Stomach (tissue), 9 donors: ENCODE results near the gene CLDN22. TPM values are rescaled to one million over a fixed set of nuclear protein-coding genes. Genes with fewer than 3 reads are reported as not detected.

Experiments
- DNase-seq, 2 donors: peaks; one replicate each; pipeline versions ENCODE4 v3.0.0 to v3.0.0-alpha.2; 2013 to 2019
- H3K27ac ChIP-seq, 5 donors: fragments of 200-600 bp in 4 of 5; sonication (generic) in 4 of 5; one replicate each; pipeline ENCODE4 v1.5.1; 2013 to 2019; ENCODE audit warnings: mild to moderate bottlenecking in 1 of 5, moderate library complexity in 1 of 5
- H3K27me3 ChIP-seq, 3 donors: fragments of 200-600 bp; sonication (generic); one replicate each; pipeline ENCODE4 v1.5.1; 2017 to 2019; ENCODE audit warnings: mixed run types in 1 of 3
- H3K36me3 ChIP-seq, 4 donors: fragments of 200-600 bp; sonication (generic); 1 replicate in 3 of 4; 2 replicates in 1 of 4; pipeline ENCODE4 v1.5.1; 2016 to 2019
- H3K4me1 ChIP-seq, 4 donors: fragments of 200-600 bp; sonication (generic); one replicate each; pipeline ENCODE4 v1.5.1; 2016 to 2019
- H3K4me3 ChIP-seq, 4 donors: fragments of 200-600 bp; sonication (generic) in 3 of 4; one replicate each; pipeline ENCODE4 v1.5.1; 2016 to 2019; ENCODE audit warnings: mild to moderate bottlenecking in 1 of 4
- H3K9me3 ChIP-seq, 4 donors: fragments of 200-600 bp; sonication (generic); one replicate each; pipeline ENCODE4 v1.5.1; 2016 to 2019
- CTCF ChIP-seq, 7 experiments: fragments of 450-650 bp in 4 of 7; fragments of 200-600 bp in 3 of 7; sonication (generic) in 3 of 7; IDR thresholded peaks; one replicate each; pipeline ENCODE4 v1.5.1; 2016 to 2019; ENCODE audit warnings: antibody characterized with exemption in 7 of 7, control low read depth in 2 of 7, mild to moderate bottlenecking in 1 of 7
- EP300 ChIP-seq: sonication (generic); formaldehyde crosslinking; IDR thresholded peaks from one replicate; pipeline ENCODE4 v1.6.1; 2017; ENCODE audit warnings: antibody characterized with exemption
- POLR2A ChIP-seq, 4 donors: fragments of 450-650 bp; IDR thresholded peaks; one replicate each; pipeline ENCODE4 v1.6.1; 2016; ENCODE audit warnings: antibody characterized with exemption in 4 of 4, control low read depth in 2 of 4, mild to moderate bottlenecking in 1 of 4, moderate library complexity in 1 of 4
- POLR2AphosphoS5 ChIP-seq, 3 donors: sonication (generic); formaldehyde crosslinking; IDR thresholded peaks; one replicate each; pipeline ENCODE4 v1.6.1; 2016; ENCODE audit warnings: antibody characterized with exemption in 3 of 3
- WGBS, 5 donors: extraction: QIAGEN DNeasy Blood & Tissue Kit in 3 of 5; methylation state at CpG; one replicate each; pipeline versions ENCODE4 v1.1.5 to v1.1.7; 2013 to 2018; 5-methylcytosine and 5-hydroxymethylcytosine counted together
- intact Hi-C: fragments of 100-400 bp; cut with DNase I; formaldehyde crosslinking; loops from one replicate; pipeline ENCODE4 v1.15.1; 2023; ENCODE audit warnings: low total_unique reads
- polyA plus RNA-seq, 3 donors: library from polyadenylated mRNA; stranded (reverse); fragments of 200-250 nt; gene quantifications; one replicate each; pipeline ENCODE4 v1.2.3, GENCODE V29; 2013
- total RNA-seq, 5 donors: library from RNA; depleted of rRNA; stranded (reverse); fragments of >200 nt; gene quantifications; one replicate each; pipeline versions ENCODE4 v1.1.0 to v1.2.3, GENCODE V29; 2014 to 2016
- donor health status: healthy with polysubstance abuse.
- donor health status: Bipolar disorder and iron deficiency.
- donor health status: healthy.

CLDN22 gene
- total and polyA plus RNA-seq, 8 donors = 0.30 TPM; not detected in 7

GRCh38 chr4:183323295-183323694 is 3.2 kb upstream of the CLDN22 start:
- intact Hi-C loops = no loop called here
- H3K27ac ChIP-seq = no peak overlapping the region
- H3K4me1 ChIP-seq = peaks cover 0 to 8% (median 4%) of the 10 kb centered on the region in 4 donors
- peaks cover 0 to 6% (median 0%) of the 10 kb centered on the region in 4 donors for H3K9me3 ChIP-seq
- peaks cover 0 to 5% (median 0%) of the 10 kb centered on the region in 4 donors for H3K36me3 ChIP-seq
- no peaks in the 10 kb centered on the region for H3K27me3 ChIP-seq
- H3K4me3 ChIP-seq = no peak overlapping the region
- no peak for DNase-seq
- WGBS, 5 donors = 76 to 86% (median 82%) methylated on average over 6 of the region's 6 CpGs
- no peak for TF ChIP-seq CTCF (IDR thresholded peaks at IDR 0.05)
- no peak for TF ChIP-seq POLR2A (IDR thresholded peaks at IDR 0.05)
- TF ChIP-seq POLR2AphosphoS5 (IDR thresholded peaks at IDR 0.05) = no peak
- no peak for TF ChIP-seq EP300

- intact Hi-C loops = no loop called here
These were observed 2.2 kb upstream of the CLDN22 start, which contains the start of gene CLDN24 for GRCh38 chr4:183322326-183322725. CLDN24 (minus strand) TSS chr4:183322426; CDS start chr4:183322426, 0 bp downstream.

GRCh38 chr4:183321516-183321915 is 1.4 kb upstream of the CLDN22 start:
- Histone ChIP-seq H3K4me1 (peaks cover 0 to 8% (median 4%) of the 10 kb centered on the region in 4 donors), H3K27ac (no peak overlapping the region), H3K27me3 (no peaks in the 10 kb centered on the region), H3K4me3 (no peak overlapping the region), H3K36me3 (peaks cover 0 to 5% (median under 1%) of the 10 kb centered on the region in 4 donors), H3K9me3 (peaks cover 0 to 3% (median 0%) of the 10 kb centered on the region in 4 donors)
- TF ChIP-seq CTCF (IDR thresholded peaks at IDR 0.05) (no peak), POLR2A (IDR thresholded peaks at IDR 0.05) (no peak), POLR2AphosphoS5 (IDR thresholded peaks at IDR 0.05) (no peak), EP300 (no peak)
- 93 to 97% (median 96%) methylated on average over 5 of the region's 5 CpGs for WGBS, 5 donors
- intact Hi-C loops = no loop called here
- no peak for DNase-seq

More at GRCh38 chr4:183322326-183322725, 2.2 kb upstream of the CLDN22 start, which contains the start of gene CLDN24:
- Histone ChIP-seq H3K27ac (no peak within 1 kb of the TSS), H3K9me3 (peaks cover 0 to 6% (median 0%) of the 10 kb centered on the region in 4 donors), H3K36me3 (peaks cover 0 to 5% (median 0%) of the 10 kb centered on the region in 4 donors), H3K4me3 (no peak within 1 kb of the TSS), H3K4me1 (peaks cover 0 to 8% (median 4%) of the 10 kb centered on the region in 4 donors), H3K27me3 (no peaks in the 10 kb centered on the region)
- TF ChIP-seq EP300 (no peak), POLR2A (IDR thresholded peaks at IDR 0.05) (no peak), POLR2AphosphoS5 (IDR thresholded peaks at IDR 0.05) (no peak), CTCF (IDR thresholded peaks at IDR 0.05) (no peak)
- DNase-seq = no peak
- 94 to 98% (median 95%) methylated on average over 5 of the region's 5 CpGs for WGBS, 5 donors

GRCh38 chr4:183321079-183321478 is 1.0 kb upstream of the CLDN22 start:
- Histone ChIP-seq H3K27ac (no peak overlapping the region), H3K4me3 (no peak overlapping the region), H3K27me3 (no peaks in the 10 kb centered on the region), H3K9me3 (no peaks in the 10 kb centered on the region), H3K36me3 (peaks cover 0 to 9% (median 2%) of the 10 kb centered on the region in 4 donors), H3K4me1 (peaks cover 0 to 8% (median 4%) of the 10 kb centered on the region in 4 donors)
- intact Hi-C loops = no loop called here
- WGBS, 5 donors = 56 to 65% (median 62%) methylated on average over 2 of the region's 2 CpGs
- TF ChIP-seq POLR2A (IDR thresholded peaks at IDR 0.05) (no peak), CTCF (IDR thresholded peaks at IDR 0.05) (no peak), POLR2AphosphoS5 (IDR thresholded peaks at IDR 0.05) (no peak), EP300 (no peak)
- DNase-seq = no peak
